ENCODE results near the gene ZNF335.

DNA sequence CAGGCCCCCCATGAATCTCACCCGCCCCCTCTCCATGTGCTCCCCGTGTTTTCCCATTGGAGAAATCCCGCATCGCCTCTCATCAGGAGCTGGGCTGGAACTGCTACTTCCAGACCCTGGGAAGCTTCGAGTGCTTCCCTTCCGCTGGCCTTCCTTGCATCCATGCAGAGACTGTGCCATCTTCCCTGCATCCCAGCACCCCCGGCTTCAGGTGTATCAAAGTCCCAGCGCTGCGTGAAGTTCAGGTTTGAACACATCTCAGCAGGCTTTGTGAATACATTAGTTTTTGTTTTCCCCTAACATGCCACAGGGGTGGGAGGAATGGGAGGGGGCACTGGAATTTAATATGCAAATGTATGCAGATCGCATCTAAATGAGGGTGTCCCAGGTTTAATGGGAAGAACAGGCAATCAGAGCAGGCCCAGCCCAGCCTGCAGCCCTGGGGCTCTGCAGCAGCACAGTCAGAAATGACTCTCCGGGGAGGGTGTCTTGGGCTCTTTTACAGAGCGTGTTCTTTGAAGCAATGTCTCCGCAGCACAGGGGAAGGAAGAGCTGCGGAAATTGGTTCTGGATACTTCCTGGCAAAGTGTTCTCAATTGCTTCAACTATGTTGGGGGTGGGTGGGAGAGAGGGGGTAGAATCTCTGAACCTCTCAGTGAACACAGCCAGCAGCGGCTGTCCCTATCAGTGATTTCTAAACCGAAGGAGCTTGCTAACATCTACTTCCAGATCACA lies 28.4 kb upstream of the ZNF335 start:
- TF ChIP-seq JUN (IDR thresholded peaks at IDR 0.05; ENCODE audit: borderline replicate concordance, insufficient read depth, insufficient read length, low read depth), result no peak
- TF ChIP-seq CTCF (IDR thresholded peaks at IDR 0.05; ENCODE audit: extremely low read depth in 1 of 2, insufficient read depth in 1 of 2, low read depth in 1 of 2, low read length in 2 of 2), result no peak
- TF ChIP-seq POLR2A (IDR thresholded peaks at IDR 0.05; ENCODE audit: low read depth, low read length), result no peak
- no peak for TF ChIP-seq POLR2AphosphoS5 (IDR thresholded peaks at IDR 0.05; ENCODE audit: insufficient read depth, low read depth, low read length)
- TF ChIP-seq MYC (IDR thresholded peaks at IDR 0.05; ENCODE audit: low read depth, low read length), result no peak
